Parathyroid adenoma (tissue), 2 donors: ENCODE data around the gene DDO.

Experiments used
- H2AFZ ChIP-seq: fragments of 300-600 bp; sonication (generic); one replicate; pipeline ENCODE4 v1.7.0; 2017; ENCODE audit warnings: antibody characterized with exemption, mild to moderate bottlenecking
- H3K27ac ChIP-seq: fragments of 300-600 bp; sonication (generic); one replicate; pipeline ENCODE4 v1.7.0; 2017
- H3K27me3 ChIP-seq: fragments of 300-600 bp; sonication (generic); one replicate; pipeline ENCODE4 v1.7.0; 2017; ENCODE audit warnings: low read length; ENCODE audit not compliant: control insufficient read depth, insufficient read depth
- H3K36me3 ChIP-seq: fragments of 300-600 bp; sonication (generic); one replicate; pipeline ENCODE4 v1.7.0; 2017; ENCODE audit warnings: low read length; ENCODE audit not compliant: control insufficient read depth, insufficient read depth
- H3K4me1 ChIP-seq: fragments of 300-600 bp; sonication (generic); one replicate; pipeline ENCODE4 v1.7.0; 2017; ENCODE audit warnings: control low read depth
- H3K4me2 ChIP-seq: fragments of 300-600 bp; sonication (generic); one replicate; pipeline ENCODE4 v1.7.0; 2017; ENCODE audit warnings: low read length
- H3K4me3 ChIP-seq: fragments of 300-600 bp; sonication (generic); one replicate; pipeline ENCODE4 v1.7.0; 2017; ENCODE audit warnings: low read depth, low read length
- H3K79me2 ChIP-seq: fragments of 300-600 bp; sonication (generic); one replicate; pipeline ENCODE4 v1.7.0; 2017; ENCODE audit warnings: control low read depth
- H3K9ac ChIP-seq: fragments of 300-600 bp; sonication (generic); one replicate; pipeline ENCODE4 v1.7.0; 2017; ENCODE audit warnings: mild to moderate bottlenecking
- H3K9me3 ChIP-seq: fragments of 300-600 bp; sonication (generic); one replicate; pipeline ENCODE4 v1.7.0; 2017; ENCODE audit warnings: low read length; ENCODE audit not compliant: control insufficient read depth
- CTCF ChIP-seq: fragments of 300-600 bp; sonication (generic); IDR thresholded peaks from one replicate; pipeline ENCODE4 v1.7.0; 2017; ENCODE audit warnings: antibody characterized with exemption, mild to moderate bottlenecking
- donor health status: primary hyperparathyroidism.

Gene DDO

GRCh38 chr6:110401585-110402176, 13.7 kb downstream of the DDO start:
- Histone ChIP-seq H3K27me3 (no peaks in the 10 kb centered on the region), H3K36me3 (no peaks in the 10 kb centered on the region), H3K4me2 (no peak overlapping the region), H2AFZ (no peak overlapping the region), H3K79me2 (no peaks in the 10 kb centered on the region), H3K4me1 (no peaks in the 10 kb centered on the region), H3K27ac (no peak overlapping the region), H3K9me3 (no peaks in the 10 kb centered on the region), H3K9ac (no peak overlapping the region), H3K4me3 (no peak overlapping the region)
- TF ChIP-seq CTCF: no peak

- H2AFZ ChIP-seq: peak overlapping the region; percentile 94
- no peaks in the 10 kb centered on the region for H3K27me3 ChIP-seq
- no peak overlapping the region for H3K27ac ChIP-seq
- no peak overlapping the region for H3K9ac ChIP-seq
- no peak overlapping the region for H3K4me3 ChIP-seq
- TF ChIP-seq CTCF: no peak
- peak overlapping the region; percentile 49 for H3K4me2 ChIP-seq
- H3K9me3 ChIP-seq: no peaks in the 10 kb centered on the region
- no peaks in the 10 kb centered on the region for H3K36me3 ChIP-seq
- no peaks in the 10 kb centered on the region for H3K79me2 ChIP-seq
- no peaks in the 10 kb centered on the region for H3K4me1 ChIP-seq
Observed at GRCh38 chr6:110400208-110400607, 15.2 kb downstream of the DDO start.

GRCh38 chr6:110399219-110400071, 15.9 kb downstream of the DDO start:
- TF ChIP-seq CTCF: no peak
- no peak overlapping the region for H3K27ac ChIP-seq

GRCh38 chr6:110398778-110399177, 16.6 kb downstream of the DDO start:
- H3K9me3 ChIP-seq: no peaks in the 10 kb centered on the region
- no peaks in the 10 kb centered on the region for H3K79me2 ChIP-seq
- H3K36me3 ChIP-seq: no peaks in the 10 kb centered on the region
- TF ChIP-seq CTCF: no peak
- peak overlapping the region; percentile 53 for H2AFZ ChIP-seq
- no peaks in the 10 kb centered on the region for H3K4me1 ChIP-seq
- no peaks in the 10 kb centered on the region for H3K27me3 ChIP-seq
- no peak overlapping the region for H3K4me3 ChIP-seq
- H3K4me2 ChIP-seq: no peak overlapping the region
- no peak overlapping the region for H3K27ac ChIP-seq
- H3K9ac ChIP-seq: no peak overlapping the region

More at GRCh38 chr6:110399219-110400071, 15.9 kb downstream of the DDO start:
- Histone ChIP-seq H3K36me3 (no peaks in the 10 kb centered on the region), H3K27me3 (no peaks in the 10 kb centered on the region), H3K79me2 (no peaks in the 10 kb centered on the region), H3K4me1 (no peaks in the 10 kb centered on the region), H3K9ac (no peak overlapping the region), H2AFZ (peak overlapping the region; percentile 94), H3K4me3 (no peak overlapping the region), H3K4me2 (peak overlapping the region; percentile 49), H3K9me3 (no peaks in the 10 kb centered on the region)
